Osteoblast (primary cell): Measurements from ENCODE around the gene NUP42. TPM values are rescaled to one million over a fixed set of nuclear protein-coding genes. Genes with fewer than 3 reads are reported as not detected.

Source experiments
- DNase-seq: peaks from one replicate; pipeline ENCODE4 v3.0.0; 2011; ENCODE audit warnings: low spot score, mixed read lengths; ENCODE audit not compliant: insufficient read length; ENCODE audit errors: missing footprints
- H2AFZ ChIP-seq: 2 replicates; pipeline ENCODE4 v1.6.0; 2011; ENCODE audit warnings: mild to moderate bottlenecking, low read length
- H3K27ac ChIP-seq: 2 replicates; pipeline ENCODE4 v1.5.1; 2011; ENCODE audit warnings: mild to moderate bottlenecking, low read depth, low read length, moderate library complexity
- H3K27me3 ChIP-seq: 2 replicates; pipeline ENCODE4 v1.6.0; 2012; ENCODE audit warnings: mild to moderate bottlenecking, control low read depth, inconsistent platforms, low read length, moderate library complexity; ENCODE audit not compliant: insufficient read depth
- H3K36me3 ChIP-seq: 2 replicates; pipeline ENCODE4 v1.5.1; 2011; ENCODE audit warnings: mild to moderate bottlenecking, low read length, control low read depth, moderate library complexity; ENCODE audit not compliant: insufficient read depth
- H3K4me1 ChIP-seq: 2 replicates; pipeline ENCODE4 v1.5.1; 2011; ENCODE audit warnings: mild to moderate bottlenecking, low read length, control low read depth, moderate library complexity; ENCODE audit not compliant: insufficient read depth
- H3K4me2 ChIP-seq: 2 replicates; pipeline ENCODE4 v1.6.0; 2011; ENCODE audit warnings: mild to moderate bottlenecking, low read length; ENCODE audit not compliant: insufficient read depth
- H3K4me3 ChIP-seq: fragments of 200-600 bp; sonication (generic); 3 replicates; pipeline ENCODE4 v1.5.1; 2012; ENCODE audit warnings: mild to moderate bottlenecking, low read length, inconsistent platforms; ENCODE audit not compliant: insufficient read depth
- H3K79me2 ChIP-seq: 2 replicates; pipeline ENCODE4 v1.6.0; 2012; ENCODE audit warnings: mild to moderate bottlenecking, low read length, control low read depth, inconsistent platforms; ENCODE audit not compliant: insufficient read depth
- H3K9me3 ChIP-seq: 2 replicates; pipeline ENCODE4 v1.5.1; 2011; ENCODE audit warnings: low read depth, low read length, control low read depth
- H4K20me1 ChIP-seq: 2 replicates; pipeline ENCODE4 v1.6.0; 2012; ENCODE audit warnings: mild to moderate bottlenecking, low read length, control low read depth; ENCODE audit not compliant: insufficient read depth
- CTCF ChIP-seq: IDR thresholded peaks from 2 replicates; pipeline ENCODE4 v1.5.1; 2011; ENCODE audit warnings: mild to moderate bottlenecking, low read depth, low read length, moderate library complexity; ENCODE audit errors: extremely low read depth
- total RNA-seq: library from RNA; depleted of rRNA; stranded (reverse); fragments of >200 nt; gene quantifications from 2 replicates; pipeline ENCODE4 v1.2.3, GENCODE V29; 2012

NUP42 gene
- total RNA-seq, 1 donor, result 22.4 TPM

- no peak overlapping the region for H2AFZ ChIP-seq
- H3K27ac ChIP-seq, result no peak overlapping the region
- H3K79me2 ChIP-seq, result no peaks in the 10 kb centered on the region
- H3K9me3 ChIP-seq, result no peaks in the 10 kb centered on the region
- H3K4me2 ChIP-seq, result no peak overlapping the region
- H3K27me3 ChIP-seq, result no peaks in the 10 kb centered on the region
- no peaks in the 10 kb centered on the region for H4K20me1 ChIP-seq
- peaks cover 11% of the 10 kb centered on the region for H3K36me3 ChIP-seq
- H3K4me3 ChIP-seq, result no peak overlapping the region
- no peak for DNase-seq
- H3K4me1 ChIP-seq, result no peaks in the 10 kb centered on the region
- no peak for TF ChIP-seq CTCF
Measured at GRCh38 chr7:23157679-23158078, 24.2 kb upstream of the NUP42 start.

GRCh38 chr7:23158546-23158945 is 23.3 kb upstream of the NUP42 start:
- Histone ChIP-seq H3K9me3 (no peaks in the 10 kb centered on the region), H3K27ac (no peak overlapping the region), H3K27me3 (no peaks in the 10 kb centered on the region), H4K20me1 (no peaks in the 10 kb centered on the region), H3K4me2 (no peak overlapping the region), H3K36me3 (peaks cover 7% of the 10 kb centered on the region), H3K79me2 (no peaks in the 10 kb centered on the region), H3K4me3 (no peak overlapping the region), H2AFZ (no peak overlapping the region), H3K4me1 (no peaks in the 10 kb centered on the region)
- TF ChIP-seq CTCF, result no peak
- no peak for DNase-seq

- no peaks in the 10 kb centered on the region for H4K20me1 ChIP-seq
- peaks cover 7% of the 10 kb centered on the region for H3K36me3 ChIP-seq
- no peak overlapping the region for H3K27ac ChIP-seq
- no peaks in the 10 kb centered on the region for H3K4me1 ChIP-seq
- DNase-seq, result no peak
- H2AFZ ChIP-seq, result no peak overlapping the region
- H3K4me3 ChIP-seq, result no peak overlapping the region
- H3K27me3 ChIP-seq, result no peaks in the 10 kb centered on the region
- no peak for TF ChIP-seq CTCF
- H3K4me2 ChIP-seq, result no peak overlapping the region
- no peaks in the 10 kb centered on the region for H3K79me2 ChIP-seq
- no peaks in the 10 kb centered on the region for H3K9me3 ChIP-seq
Measured at GRCh38 chr7:23161482-23161881, 20.4 kb upstream of the NUP42 start.

GRCh38 chr7:23164846-23165245 is 17.0 kb upstream of the NUP42 start:
- Histone ChIP-seq H3K4me3 (no peak overlapping the region), H2AFZ (no peak overlapping the region), H4K20me1 (no peaks in the 10 kb centered on the region), H3K27me3 (no peaks in the 10 kb centered on the region), H3K9me3 (no peaks in the 10 kb centered on the region), H3K4me2 (no peak overlapping the region), H3K36me3 (peaks cover 6% of the 10 kb centered on the region), H3K79me2 (no peaks in the 10 kb centered on the region), H3K27ac (no peak overlapping the region), H3K4me1 (no peaks in the 10 kb centered on the region)
- DNase-seq, result no peak
- TF ChIP-seq CTCF, result no peak
